Hematopoietic multipotent progenitor cell (in vitro differentiated cells): ENCODE results near the gene CSF1R. TPM values are rescaled to one million over a fixed set of nuclear protein-coding genes. Genes with fewer than 3 reads are reported as not detected.
A peak's percentile ranks its signal among the peaks of the same experiment; 100 is the strongest.
"Not testable (repeated sequence)": the region's sequence is repeated elsewhere in the genome, so short reads cannot be mapped to it uniquely, and the experiment has no call there.

ENCODE experiments used
- DNase-seq, 3 donors: peaks; one replicate each; pipeline ENCODE4 v3.0.0-alpha.2; 2011 to 2015; ENCODE audit warnings: low read depth in 2 of 3, low spot score in 2 of 3
- total RNA-seq: library from RNA; depleted of rRNA; stranded (reverse); fragments of >200 nt; gene quantifications from one replicate; pipeline ENCODE4 v1.2.3, GENCODE V29; 2012

Gene CSF1R
- total RNA-seq, 1 donor = 3.2 TPM

DNA sequence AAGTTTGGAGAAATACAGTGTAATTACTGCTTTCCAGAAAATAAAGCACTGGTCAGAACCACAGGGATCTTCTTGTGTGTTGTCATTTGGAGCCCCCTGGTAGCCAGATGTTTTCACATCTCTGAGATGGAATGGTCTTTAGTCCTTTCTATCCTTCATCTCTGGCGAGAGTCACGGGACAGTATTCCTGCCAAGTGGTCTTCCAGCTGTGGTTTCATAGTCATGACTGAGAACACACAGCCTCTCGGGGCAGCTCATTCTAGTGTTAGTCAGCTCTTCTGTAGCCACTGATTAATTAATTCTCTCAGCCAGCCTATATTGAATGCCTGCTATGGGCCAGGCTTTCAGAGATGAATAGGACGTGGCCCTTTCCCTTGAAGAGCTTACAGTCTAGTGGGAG lies 51.7 kb downstream of the CSF1R start:
- DNase-seq = no peak

DNA sequence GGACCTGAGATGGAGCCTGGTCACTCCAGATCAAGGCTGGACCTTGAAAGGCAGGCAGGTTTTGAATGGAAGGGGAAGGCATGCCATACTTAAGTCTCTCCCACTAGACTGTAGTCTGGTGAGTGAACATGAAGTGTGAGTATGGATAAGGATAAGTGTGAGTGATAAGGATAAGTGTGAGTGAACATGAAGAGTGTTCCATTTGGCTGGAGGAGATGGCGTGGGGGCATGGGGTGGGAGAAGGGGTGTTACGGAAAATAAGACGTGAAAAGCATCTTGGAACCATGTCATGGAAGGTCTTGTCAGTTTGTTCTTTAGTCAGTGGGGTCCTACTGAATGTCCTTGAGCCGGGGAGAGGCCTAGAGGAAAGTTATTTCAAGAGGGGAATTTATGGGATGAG lies 53.0 kb downstream of the CSF1R start:
- no peak for DNase-seq

DNA sequence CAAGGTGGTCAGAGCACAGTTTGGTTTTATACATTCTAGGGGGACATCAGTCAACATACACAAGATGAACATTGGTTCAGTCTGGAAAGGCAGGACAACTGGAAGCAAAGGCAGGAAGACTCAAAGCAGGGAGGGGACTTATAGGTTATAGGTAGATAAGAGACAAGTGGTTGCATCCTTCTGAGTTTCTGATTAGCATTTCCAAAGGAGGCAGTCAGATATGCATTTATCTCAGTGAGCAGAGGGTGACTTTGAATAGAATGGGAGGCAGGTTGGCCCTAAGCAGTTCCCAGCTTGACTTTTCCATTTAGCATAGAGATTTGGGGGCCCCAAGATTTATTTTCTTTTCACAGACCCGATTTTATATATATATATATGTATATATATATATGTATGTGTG lies 58.3 kb downstream of the CSF1R start:
- DNase-seq = not testable (repeated sequence)

- DNase-seq = peak in 2 of 3 donors; percentile 5 to 12
These were observed 59.6 kb downstream of the CSF1R start for GRCh38 chr5:150026682-150027172.

- peak in 2 of 3 donors; percentile 18 to 38 for DNase-seq
These were observed 61.9 kb downstream of the CSF1R start for GRCh38 chr5:150024346-150024984.

DNA sequence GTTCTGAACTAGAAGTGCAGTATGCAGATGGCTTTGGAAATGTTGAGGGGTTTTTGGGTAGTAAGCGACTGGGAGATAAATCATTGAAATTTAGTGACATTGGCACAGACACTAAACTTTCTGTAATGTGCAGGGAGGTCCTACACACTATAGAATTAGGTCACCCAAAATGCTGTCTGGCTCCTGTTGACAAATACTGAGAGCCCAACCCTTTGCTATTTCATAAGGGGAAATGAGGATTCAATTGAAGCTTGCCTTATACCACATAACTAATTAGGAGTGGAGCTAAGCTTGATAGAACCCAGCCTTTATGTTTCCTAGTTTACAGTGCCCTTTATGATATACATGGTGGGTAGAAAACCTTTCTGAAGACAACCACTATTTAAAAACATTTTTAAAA lies 63.2 kb downstream of the CSF1R start:
- DNase-seq = no peak

DNA sequence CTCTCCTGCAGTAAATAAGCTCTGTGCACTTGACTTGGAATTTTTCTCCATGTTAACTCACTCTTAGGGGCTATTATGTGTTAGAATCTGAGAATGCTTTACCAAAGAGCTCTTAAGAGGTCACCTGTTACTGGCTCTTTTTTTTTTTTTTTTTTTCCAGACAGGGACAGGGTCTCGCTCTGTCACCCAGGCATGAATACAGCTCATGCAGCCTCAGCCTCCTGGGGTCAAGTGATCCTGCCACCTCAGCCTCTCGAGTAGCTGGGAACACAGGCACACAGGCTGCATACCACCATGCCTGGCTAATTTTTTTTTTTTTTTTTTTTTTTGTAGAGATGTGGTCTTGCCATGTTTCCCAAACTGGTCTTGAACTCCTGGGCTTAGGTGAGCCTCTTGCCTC lies 63.7 kb downstream of the CSF1R start:
- no peak for DNase-seq

DNA sequence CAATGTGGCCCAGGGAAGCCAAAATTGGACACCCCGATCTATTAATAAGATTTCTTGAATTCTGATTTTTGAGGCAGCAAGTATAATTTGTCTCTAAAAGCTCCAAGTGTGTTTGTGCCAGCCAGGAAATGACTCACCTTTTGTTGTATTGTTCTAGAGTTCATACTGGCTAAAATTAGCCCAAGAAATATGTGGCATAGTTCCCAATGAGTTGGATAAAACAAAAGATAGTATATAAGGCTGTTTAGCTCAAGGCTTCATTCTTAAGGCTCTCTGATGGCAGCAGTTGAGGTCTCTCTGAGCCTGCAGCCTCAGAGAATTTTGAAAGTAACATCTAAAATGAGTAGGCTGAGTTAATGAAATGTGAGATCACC lies 64.2 kb downstream of the CSF1R start:
- DNase-seq = peak in 2 of 3 donors; percentile 3 to 9

GRCh38 chr5:150021491-150022157 lies 64.7 kb downstream of the CSF1R start:
- no peak for DNase-seq

- no peak for DNase-seq
These were observed 66.1 kb downstream of the CSF1R start for GRCh38 chr5:150020249-150020648.

- DNase-seq = no peak
These were observed 68.9 kb downstream of the CSF1R start for GRCh38 chr5:150017226-150018005.

DNA sequence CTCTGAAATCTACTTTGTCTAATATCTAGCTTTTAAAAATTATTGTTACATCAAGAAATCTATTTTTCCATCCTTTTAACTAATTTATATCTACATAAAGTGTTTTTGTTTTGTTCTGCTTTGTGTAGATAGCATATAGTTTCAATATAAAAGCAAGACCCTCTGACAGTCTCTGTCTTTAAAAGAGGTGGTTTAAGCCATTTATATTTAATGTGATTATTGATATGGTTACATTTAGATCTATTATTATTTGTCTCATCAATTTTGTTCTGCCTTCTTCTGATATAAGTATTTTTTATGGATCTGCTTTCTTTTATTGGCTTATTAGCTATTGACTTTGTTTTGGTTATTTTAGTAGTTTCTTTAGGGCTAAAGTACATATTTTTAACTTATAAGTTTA lies 69.8 kb downstream of the CSF1R start:
- DNase-seq = no peak

DNA sequence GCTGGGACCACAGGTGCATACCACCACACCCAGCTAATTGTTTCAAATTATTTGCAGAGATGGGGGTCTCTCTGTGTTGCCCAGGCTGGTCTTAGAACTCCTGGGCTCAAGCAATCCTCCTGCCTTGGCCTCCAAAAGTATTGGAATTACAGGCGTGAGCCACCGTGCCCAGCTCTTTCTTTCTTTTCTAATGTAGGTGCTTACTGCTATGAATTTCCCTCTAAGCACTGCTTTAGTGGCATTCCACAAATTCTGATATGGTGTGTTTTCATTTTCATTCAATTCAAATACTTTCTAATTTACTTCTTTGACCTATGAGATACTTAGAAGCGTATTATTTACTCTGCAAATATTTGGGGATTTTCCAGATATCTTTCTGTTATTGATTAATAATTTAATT lies 70.9 kb downstream of the CSF1R start:
- DNase-seq = no peak

DNA sequence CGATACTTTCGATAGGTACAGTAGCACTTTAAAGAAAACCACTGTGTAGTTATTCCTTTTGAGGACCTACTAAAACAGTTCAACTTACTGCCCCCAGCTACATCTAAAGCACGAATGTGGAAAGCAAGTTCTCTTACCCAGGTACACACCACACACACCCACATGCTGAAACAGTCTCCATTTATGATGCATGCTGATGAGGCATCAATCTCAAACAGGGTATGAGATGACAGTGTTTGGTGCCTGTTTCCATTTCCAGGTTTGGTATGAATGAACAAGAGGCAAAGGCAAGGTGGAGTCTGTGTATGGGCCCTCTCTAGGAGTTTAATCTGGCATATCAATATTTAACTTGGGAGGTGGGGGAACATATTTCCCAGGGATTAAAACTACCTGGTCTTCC lies 71.9 kb downstream of the CSF1R start:
- no peak for DNase-seq

GRCh38 chr5:150013931-150014330 lies 72.4 kb downstream of the CSF1R start:
- no peak for DNase-seq

- no peak for DNase-seq
These were observed 76.5 kb downstream of the CSF1R start for GRCh38 chr5:150009671-150010387.

GRCh38 chr5:150007050-150007449 lies 79.3 kb downstream of the CSF1R start:
- no peak for DNase-seq

DNA sequence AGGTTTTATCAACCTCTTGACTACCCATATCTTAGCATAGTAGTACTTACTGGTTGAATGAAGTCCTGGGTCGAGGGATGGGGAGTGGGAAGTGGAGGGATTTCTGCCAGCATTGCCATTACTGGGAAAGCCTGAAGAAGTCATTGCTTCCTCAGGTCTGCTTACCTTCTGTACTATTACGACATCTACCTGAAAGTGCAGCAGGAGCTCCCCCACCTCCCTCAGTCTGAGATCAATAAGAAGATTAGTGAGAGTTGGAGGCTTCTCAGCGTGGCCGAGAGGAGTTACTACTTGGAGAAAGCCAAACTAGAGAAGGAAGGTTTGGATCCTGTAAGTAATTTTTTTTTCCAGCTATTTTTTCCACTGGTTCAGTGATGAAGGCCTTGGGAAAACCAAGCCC lies 80.0 kb downstream of the CSF1R start:
- DNase-seq = no peak
